K562 (cell line): ENCODE data around the gene MARVELD1. TPM values are rescaled to one million over a fixed set of nuclear protein-coding genes. Genes with fewer than 3 reads are reported as not detected.

ENCODE experiments used
- CBFB ChIP-seq: sonication (generic); formaldehyde crosslinking; IDR thresholded peaks from 2 replicates; pipeline ENCODE4 v1.4.0; 2020; ENCODE audit warnings: mild to moderate bottlenecking, missing genetic modification reagents
- CBX3 ChIP-seq, 2 experiments: IDR thresholded peaks; 1 replicate in 1 of 2; 2 replicates in 1 of 2; pipeline ENCODE4 v1.6.1; 2012; ENCODE audit warnings: inconsistent platforms in 2 of 2, low read length in 2 of 2, borderline replicate concordance in 1 of 2, control low read depth in 1 of 2
- CGGBP1 ChIP-seq: fragments of 250-450 bp; sonication (Bioruptor Pico); IDR thresholded peaks from 2 replicates; pipeline ENCODE4 v1.9.0; 2021; ENCODE audit warnings: mild to moderate bottlenecking
- E2F6 ChIP-seq, 2 experiments: IDR thresholded peaks; 2 replicates each; pipeline ENCODE4 v1.6.1; 2011; ENCODE audit warnings: borderline replicate concordance in 1 of 2, control low read depth in 1 of 2, low read depth in 1 of 2, low read length in 1 of 2, mild to moderate bottlenecking in 1 of 2, mixed read lengths in 1 of 2, moderate library complexity in 1 of 2; ENCODE audit not compliant: insufficient read depth in 1 of 2, insufficient read length in 1 of 2, poor library complexity in 1 of 2, severe bottlenecking in 1 of 2; ENCODE audit errors: extremely low read depth in 1 of 2
- FOXP1 ChIP-seq: sonication (generic); formaldehyde crosslinking; IDR thresholded peaks from 2 replicates; pipeline ENCODE4 v1.8.0; 2022; ENCODE audit warnings: mild to moderate bottlenecking, missing genetic modification reagents
- ID3 ChIP-seq, 2 experiments: fragments of 250-450 bp in 1 of 2; fragments of 450-650 bp in 1 of 2; sonication (Bioruptor Pico) in 1 of 2; IDR thresholded peaks; 2 replicates each; pipeline versions ENCODE4 v1.6.1 to v1.8.0; 2016 to 2021; ENCODE audit warnings: mild to moderate bottlenecking in 2 of 2, moderate library complexity in 2 of 2, missing compliant biosample characterization in 1 of 2, missing genetic modification characterization in 1 of 2
- NRF1 ChIP-seq, 2 experiments: fragments of 450-650 bp; IDR thresholded peaks in 1 of 2; conservative IDR thresholded peaks in 1 of 2; 2 replicates each; pipeline ENCODE4 v1.6.1; 2014; ENCODE audit warnings: mild to moderate bottlenecking in 2 of 2
- RB1 ChIP-seq: fragments of 450-650 bp; IDR thresholded peaks from 2 replicates; pipeline ENCODE4 v1.6.1; 2017; ENCODE audit warnings: low read depth, mild to moderate bottlenecking
- RBFOX2 ChIP-seq: fragments of 200-400 bp; formaldehyde crosslinking; IDR thresholded peaks from 2 replicates; pipeline ENCODE4 v1.6.1; 2017; ENCODE audit warnings: low read depth, mild to moderate bottlenecking, low read length, moderate library complexity
- RBM15 ChIP-seq: fragments of 200-400 bp; formaldehyde crosslinking; IDR thresholded peaks from 2 replicates; pipeline ENCODE4 v1.6.1; 2018; ENCODE audit warnings: mild to moderate bottlenecking, low read length, moderate library complexity; ENCODE audit not compliant: insufficient read depth
- SMARCE1 ChIP-seq: fragments of 450-650 bp; IDR thresholded peaks from 2 replicates; pipeline ENCODE4 v1.7.1; 2016; ENCODE audit warnings: mild to moderate bottlenecking
- TBP ChIP-seq: optimal IDR thresholded peaks from 2 replicates; pipeline ENCODE3; 2011; ENCODE audit warnings: low read depth, low read length, improper control_type of control experiment
- TFAP4 ChIP-seq: sonication (generic); formaldehyde crosslinking; IDR thresholded peaks from 2 replicates; pipeline ENCODE4 v1.8.0; 2022; ENCODE audit warnings: missing genetic modification reagents, mild to moderate bottlenecking, moderate library complexity, borderline replicate concordance
- ZBTB33 ChIP-seq: sonication (generic); formaldehyde crosslinking; IDR thresholded peaks from 2 replicates; pipeline ENCODE4 v1.8.1; 2023; ENCODE audit warnings: mild to moderate bottlenecking, missing genetic modification reagents
- ZNF592 ChIP-seq: fragments of 450-650 bp; IDR thresholded peaks from 2 replicates; pipeline ENCODE4 v1.6.1; 2017; ENCODE audit warnings: antibody characterized with exemption, mild to moderate bottlenecking
- polyA plus RNA-seq, 8 experiments: library from polyadenylated mRNA; depleted of rRNA in 4 of 8; stranded (reverse) in 5 of 8; unstranded in 3 of 8; fragments of >200 nt; fragmentation: Nextera tagmentation in 2 of 8; fragmentation: Illumina TruSeq in 1 of 8; extraction: Ambion mirVana in 2 of 8; extraction: Trizol in 1 of 8; gene quantifications; 2 replicates each; pipeline versions ENCODE4 v1.2.1 to v1.2.3, GENCODE V29; 2011 to 2014; ENCODE audit warnings: inconsistent platforms in 1 of 8, missing spikeins in 1 of 8
- total RNA-seq, 7 experiments: library from RNA; depleted of rRNA in 6 of 7; stranded (reverse); fragments of >200 nt in 6 of 7; fragmentation: Illumina TruSeq in 2 of 7; extraction: Trizol in 2 of 7; gene quantifications; 2 replicates each; pipeline versions ENCODE4 v1.2.1 to v1.2.3, GENCODE V29; 2011 to 2021; ENCODE audit warnings: low replicate concordance in 1 of 7

MARVELD1 gene
- total and polyA plus RNA-seq, 9 of the 15 experiments (the other 6 are each of a cell fraction or from before 2014, with no cell fraction given), result 2.7 to 12.5 (median 5.3) TPM

GRCh38 chr10:97713826-97714400, 383 bp downstream of the MARVELD1 start (continued):
- TF ChIP-seq ID3 (CRISPR knock-in tag; IDR thresholded peaks at IDR 0.05), result no peak
- peak; percentile 46; the same call in 1 of the 2 replicates for TF ChIP-seq ID3 (tag; IDR thresholded peaks at IDR 0.05)
- peak; percentile 75; the same call in 1 of the 2 replicates for TF ChIP-seq ZNF592
- TF ChIP-seq CBX3 (IDR thresholded peaks at IDR 0.05; ENCODE audit: borderline replicate concordance in 1 of 2, low read length in 2 of 2), result peak in 1 of 2 experiments; percentile 48; a peak in 1 of 3 replicates
- TF ChIP-seq RBFOX2, result peak; percentile 76
- TF ChIP-seq TBP, result peak; percentile 15
- no peak for TF ChIP-seq RBM15
- no peak for TF ChIP-seq CGGBP1 (CRISPR knock-in tag)
- TF ChIP-seq ZBTB33, result peak; percentile 92
- peak; percentile 83 to 87 for TF ChIP-seq E2F6 (IDR thresholded peaks at IDR 0.05; ENCODE audit: borderline replicate concordance in 1 of 2, extremely low read depth in 1 of 2, insufficient read depth in 1 of 2, insufficient read length in 1 of 2, low read depth in 1 of 2, low read length in 1 of 2, poor library complexity in 1 of 2, severe bottlenecking in 1 of 2)
- TF ChIP-seq FOXP1 (CRISPR knock-in tag), result peak; percentile 45; the same call in 1 of the 2 replicates
- TF ChIP-seq TFAP4 (CRISPR knock-in tag), result peak; percentile 43; the same call in 1 of the 2 replicates
- no peak for TF ChIP-seq SMARCE1
- TF ChIP-seq CBFB, result 0 out of 2 replicates have a peak, but pooled peaks have one; percentile 67
- peak; percentile 71 to 78 for TF ChIP-seq NRF1 (conservative IDR thresholded peaks at IDR 0.05 in 1 of 2, IDR thresholded peaks at IDR 0.05 in 1 of 2)
- 0 out of 2 replicates have a peak, but pooled peaks have one; percentile 34 for TF ChIP-seq RB1
